ENCODE data around the gene RAB1B. TPM values are rescaled to one million over a fixed set of nuclear protein-coding genes. Genes with fewer than 3 reads are reported as not detected.

Gene RAB1B
- 75.9 and 80.9 TPM in 2 replicates for total RNA-seq

DNA sequence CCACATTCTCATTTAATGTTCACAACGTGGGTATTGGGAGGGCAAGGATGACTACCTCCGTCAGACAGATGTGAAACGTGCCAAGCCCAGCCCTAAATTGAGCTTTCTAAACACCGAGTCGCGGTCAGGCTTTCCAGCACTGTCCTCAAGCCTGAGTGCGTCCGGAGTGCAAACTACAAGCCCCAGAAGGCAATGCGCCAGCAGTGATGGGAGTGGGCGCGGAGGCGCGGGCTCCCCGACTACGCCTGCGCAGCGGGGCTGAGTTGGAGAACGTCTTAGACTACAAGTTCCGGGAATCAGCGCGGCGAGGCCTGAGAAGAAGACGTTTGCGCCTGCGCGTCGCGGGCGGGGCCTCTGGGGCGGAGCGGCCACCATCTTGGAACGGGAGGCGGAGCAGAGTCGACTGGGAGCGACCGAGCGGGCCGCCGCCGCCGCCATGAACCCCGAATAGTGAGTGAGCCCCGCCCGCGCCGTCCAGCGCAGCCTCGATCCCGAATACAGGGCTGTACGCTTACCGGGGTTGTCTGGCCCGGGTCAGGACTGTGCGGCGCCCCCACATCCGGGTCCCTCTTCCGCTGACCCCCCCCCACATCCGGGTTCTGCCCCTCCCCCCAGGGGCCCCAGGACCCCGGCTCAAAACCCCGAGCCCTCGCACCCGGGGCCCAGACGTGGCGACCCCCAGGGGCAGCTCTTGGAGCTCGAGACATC is at the start of gene RAB1B:
TSS of gene RAB1B (plus strand) at position 396 of the 708 bp plus-strand sequence. CDS start at position 437, 41 bp downstream.

DNA sequence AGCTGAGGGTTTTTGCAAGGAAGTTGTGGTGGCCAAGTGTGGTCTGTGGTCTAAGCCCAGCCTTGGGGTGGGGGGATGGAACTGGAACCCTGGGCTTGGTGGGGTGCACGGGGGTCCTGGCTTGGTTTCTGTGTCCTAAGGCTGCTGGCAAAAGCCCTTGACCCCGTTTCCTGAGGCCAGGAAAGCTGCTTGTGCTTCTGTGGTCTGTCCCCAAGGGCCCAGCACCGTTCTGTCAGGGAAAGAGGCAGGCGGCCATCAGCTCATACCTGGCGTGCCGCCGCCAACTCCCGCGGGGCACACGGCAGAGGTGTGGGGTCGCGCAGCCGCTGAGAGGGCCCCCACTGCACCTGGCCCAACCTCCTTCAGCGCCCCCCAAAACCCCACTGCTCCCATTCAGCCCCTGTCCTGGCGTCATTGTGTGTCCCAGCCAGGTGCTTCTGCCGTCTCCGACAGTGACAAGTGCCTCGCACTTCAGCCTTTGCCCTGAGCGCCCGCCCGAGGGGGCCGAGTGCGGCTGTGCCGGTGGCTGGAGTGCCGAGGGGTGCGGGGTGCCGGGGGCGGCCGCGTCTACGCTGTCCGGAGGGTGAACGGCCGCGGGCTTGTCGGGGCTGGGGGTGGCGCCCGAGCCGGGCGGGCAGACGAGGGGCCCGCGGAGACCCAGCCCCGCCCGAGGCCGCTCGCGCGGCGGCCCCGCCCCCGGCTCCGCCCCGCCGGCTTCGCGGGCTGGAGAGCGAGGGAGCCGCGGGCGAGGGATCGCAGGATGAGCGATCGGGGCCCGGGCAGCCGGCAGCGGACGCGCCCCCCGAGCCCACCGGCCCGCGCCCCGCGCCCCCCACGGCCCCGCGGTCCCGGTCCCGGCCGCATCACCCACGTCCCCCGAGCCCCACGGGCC is 9.3 kb downstream of the RAB1B start, which contains the start of gene CNIH2:
TSS of gene CNIH2 (plus strand) at position 705 of the 892 bp plus-strand sequence. CDS start 282 bp downstream, outside the sequence.

DNA sequence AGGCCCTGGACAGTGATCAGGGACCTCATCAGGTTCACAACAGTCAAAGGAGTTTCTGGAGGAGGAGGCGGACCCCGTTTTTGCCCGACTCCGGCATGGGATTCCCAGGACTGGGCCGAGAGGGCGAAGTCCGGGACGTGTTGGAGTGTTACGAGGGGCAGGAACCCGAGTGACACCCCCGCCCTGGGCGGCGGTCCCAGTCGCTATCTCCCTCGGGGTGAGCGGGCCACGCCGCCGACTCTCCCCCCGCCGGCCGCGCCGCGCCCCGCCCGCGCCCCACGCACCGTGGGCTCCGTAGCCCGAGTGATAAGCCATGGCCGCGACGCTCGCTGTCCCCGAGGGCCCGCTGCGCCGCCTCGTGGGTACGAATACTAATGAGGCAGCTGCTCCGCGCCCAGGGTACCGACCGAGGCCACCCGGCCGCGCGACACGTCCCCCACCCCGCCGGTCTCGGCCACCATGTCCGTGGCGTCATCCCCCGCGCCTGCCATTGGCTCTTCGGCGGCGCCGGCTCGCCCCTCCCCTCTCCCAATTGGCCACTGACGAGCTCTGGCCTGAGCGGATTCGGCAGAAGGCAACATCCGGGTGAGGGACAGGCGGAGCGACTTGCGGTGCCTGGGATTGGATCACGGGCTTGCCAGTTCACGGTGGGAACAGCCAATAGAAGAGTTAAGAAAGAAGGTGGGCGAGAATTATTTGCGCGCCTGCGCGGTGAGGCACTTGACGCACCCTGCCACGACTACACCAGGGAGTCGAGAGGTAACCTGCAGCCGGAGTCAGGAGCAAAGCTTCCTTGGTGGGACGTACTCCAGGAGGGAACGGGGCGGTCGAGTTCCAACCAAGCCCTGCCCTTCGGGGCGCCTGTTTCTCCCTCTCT is 20.5 kb downstream of the RAB1B start, which contains the start of gene YIF1A:
TSS of gene YIF1A (minus strand) at position 473 of the 877 bp plus-strand sequence. CDS start at position 315, 158 bp downstream.

DNA sequence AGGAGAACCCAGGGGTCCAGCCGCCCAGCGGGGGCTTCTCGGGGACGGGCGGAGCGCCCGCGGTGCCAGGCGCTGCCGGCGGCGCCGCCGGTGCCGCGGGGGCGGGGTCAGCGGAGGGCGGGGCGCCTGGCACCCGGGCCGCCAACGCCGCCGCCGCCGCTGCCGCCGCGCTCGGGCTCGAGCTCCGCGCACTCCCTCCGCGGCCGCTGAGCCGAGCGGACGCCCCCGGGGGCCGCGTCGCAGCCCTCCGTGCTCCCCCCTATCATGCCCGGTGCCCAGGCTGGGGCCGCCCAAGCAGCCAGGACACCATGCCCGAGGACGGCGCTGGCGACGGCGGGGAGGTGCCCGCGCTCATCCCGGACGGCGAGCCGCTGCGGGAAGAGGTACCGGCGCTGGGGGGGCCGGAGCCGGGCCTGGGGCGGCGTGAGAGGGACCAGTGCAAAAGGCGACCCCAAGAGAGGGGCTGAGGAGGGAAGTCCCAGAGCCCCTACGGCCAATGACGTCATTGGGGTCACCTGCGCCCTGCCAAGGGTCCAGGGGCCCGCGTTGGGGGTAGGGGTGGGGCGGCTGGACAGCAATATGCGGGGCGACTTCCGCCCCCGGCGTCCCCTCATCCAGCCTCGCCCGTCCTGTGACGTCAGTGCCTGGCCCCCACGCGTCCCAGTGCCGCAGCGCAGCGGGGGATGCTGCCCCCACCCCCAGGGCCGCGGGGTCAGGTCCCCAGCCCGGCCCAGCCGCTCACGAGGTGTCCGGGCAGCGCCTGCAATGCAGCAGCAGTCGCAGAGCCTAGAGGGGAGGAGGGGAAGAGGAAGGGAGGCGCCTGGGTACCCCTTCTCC is 23.5 kb downstream of the RAB1B start, which contains the start of gene TMEM151A:
TSS of gene TMEM151A (plus strand) at position 189 of the 837 bp plus-strand sequence. CDS start at position 309, 120 bp downstream.

DNA sequence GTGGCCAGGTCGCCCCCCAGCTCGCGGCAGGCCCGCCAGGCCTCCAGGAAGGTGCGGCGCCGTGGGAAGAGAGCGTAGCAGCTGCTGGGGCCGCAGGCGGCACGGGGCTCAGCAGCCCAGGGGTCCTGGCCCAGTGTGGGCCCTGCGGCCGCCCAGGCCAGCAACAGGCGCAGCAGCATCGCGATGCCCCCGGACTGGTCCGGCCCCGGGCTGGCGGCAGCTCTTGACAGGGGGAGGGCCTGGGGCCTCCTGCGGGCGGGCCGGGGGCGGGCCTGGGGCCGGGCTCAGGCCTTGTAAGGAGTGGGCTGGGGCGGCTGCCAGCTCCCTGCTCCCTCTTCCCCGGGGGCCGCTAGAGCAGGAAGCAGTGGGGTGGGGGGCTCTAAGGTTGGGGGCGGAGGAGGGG is 48.4 kb downstream of the RAB1B start, which contains the start of gene CD248:
TSS of gene CD248 (minus strand) at position 196 of the 403 bp plus-strand sequence. CDS start at position 179, 17 bp downstream.

Other genes starting within 250 kb of the RAB1B start
- gene CATSPER1, start 242.2 kb upstream of the RAB1B start, total RNA-seq: 0.09 TPM in 2 replicates
- not detected in 2 replicates for gene GAL3ST3, start 219.5 kb upstream of the RAB1B start, total RNA-seq
- gene SF3B2, start 216.3 kb upstream of the RAB1B start, total RNA-seq: 106 and 108 TPM in 2 replicates
- gene PACS1, start 198.4 kb upstream of the RAB1B start, total RNA-seq: 18.6 and 39.6 TPM in 2 replicates
- gene KLC2, start 10.9 kb upstream of the RAB1B start, total RNA-seq: 13.4 and 26.9 TPM in 2 replicates
- gene CNIH2, start 9.5 kb downstream of the RAB1B start, total RNA-seq: 0.09 TPM in 2 replicates
- 186 and 228 TPM in 2 replicates for gene YIF1A, start 20.5 kb downstream of the RAB1B start, total RNA-seq
- gene TMEM151A, start 23.3 kb downstream of the RAB1B start, total RNA-seq: 0.66 TPM in 1 of 2 replicates, not detected in the other
- gene CD248, start 48.4 kb downstream of the RAB1B start, total RNA-seq: under 0.01 and 1.1 TPM in 2 replicates
- gene RIN1, start 67.8 kb downstream of the RAB1B start, total RNA-seq: 5.9 and 8.3 TPM in 2 replicates
- 65.0 and 79.7 TPM in 2 replicates for gene BRMS1, start 76.5 kb downstream of the RAB1B start, total RNA-seq
- gene B4GAT1, start 79.0 kb downstream of the RAB1B start, total RNA-seq: 23.8 and 31.3 TPM in 2 replicates
- gene SLC29A2, start 103.1 kb downstream of the RAB1B start, total RNA-seq: 0.09 and 0.28 TPM in 2 replicates
- gene NPAS4, start 152.4 kb downstream of the RAB1B start, total RNA-seq: not detected in 2 replicates
- 41.3 and 44.1 TPM in 2 replicates for gene MRPL11, start 170.2 kb downstream of the RAB1B start, total RNA-seq
- 3.4 and 6.0 TPM in 2 replicates for gene PELI3, start 198.3 kb downstream of the RAB1B start, total RNA-seq
- 56.5 and 75.1 TPM in 2 replicates for gene DPP3, start 211.8 kb downstream of the RAB1B start, total RNA-seq
- gene BBS1, start 242.0 kb downstream of the RAB1B start, total RNA-seq: 16.1 and 25.9 TPM in 2 replicates